Activated CD4-positive, alpha-beta T cell treated with anti-CD3 and anti-CD28 coated beads for 36 hours (primary cell): Measurements from ENCODE around the gene SIRT1. TPM values are rescaled to one million over a fixed set of nuclear protein-coding genes. Genes with fewer than 3 reads are reported as not detected.
"Not testable (repeated sequence)": the region's sequence is repeated elsewhere in the genome, so short reads cannot be mapped to it uniquely, and the experiment has no call there.

ENCODE experiments used
- ATAC-seq: fragments of 200-7000 bp; cut with Tn5 transposase; one replicate; pipeline ENCODE4 v1.10.0; 2021; ENCODE audit warnings: mild to moderate bottlenecking, moderate library complexity
- CTCF ChIA-PET: fragments of 350-600 bp; sonication (Branson Sonifier 250); formaldehyde crosslinking; loops from one replicate; lab custom pipeline; 2021; ENCODE audit warnings: antibody characterized with exemption; lab: Charles Lee
- POLR2A ChIA-PET: fragments of 350-600 bp; sonication (Branson Sonifier 250); formaldehyde crosslinking; loops from one replicate; lab custom pipeline; 2021; ENCODE audit warnings: antibody characterized with exemption, inconsistent platforms; lab: Charles Lee
- DNase-seq: peaks from one replicate; pipeline ENCODE4 v3.0.0-alpha.2; 2020
- H3K27ac Mint-ChIP-seq: one replicate; pipeline ENCODE4 v1.8.0; 2021; ENCODE audit warnings: mixed read lengths
- H3K27me3 Mint-ChIP-seq: one replicate; pipeline ENCODE4 v1.8.0; 2021; ENCODE audit warnings: mixed read lengths
- H3K36me3 Mint-ChIP-seq: one replicate; pipeline ENCODE4 v1.8.0; 2021; ENCODE audit warnings: low read depth, mixed read lengths
- H3K4me1 Mint-ChIP-seq: one replicate; pipeline ENCODE4 v1.8.0; 2021; ENCODE audit warnings: mixed read lengths
- H3K4me3 Mint-ChIP-seq: one replicate; pipeline ENCODE4 v1.8.0; 2021; ENCODE audit warnings: mild to moderate bottlenecking, moderate library complexity, mixed read lengths
- H3K9me3 Mint-ChIP-seq: one replicate; pipeline ENCODE4 v1.8.0; 2021; ENCODE audit warnings: low read depth, mixed read lengths
- intact Hi-C, 2 experiments: fragments of 100-400 bp; cut with DNase I in 1 of 2; cut with micrococcal nuclease in 1 of 2; formaldehyde crosslinking; loops; one replicate each; pipeline versions ENCODE4 v1.14.2 to v1.15.1; 2022 to 2024; cut with DNase I, micrococcal nuclease
- total RNA-seq, 2 experiments: library from RNA; stranded (reverse); gene quantifications; one replicate each; pipeline ENCODE4 v1.2.3, GENCODE V29; 2021

SIRT1 gene
- total RNA-seq, 2 experiments from 2014 or later: 19.6 to 23.5 TPM

- peaks cover 2% of the 10 kb centered on the region for H3K4me1 Mint-ChIP-seq
- ATAC-seq (no peak), DNase-seq (no peak)
- H3K36me3 Mint-ChIP-seq: peaks cover 40% of the 10 kb centered on the region
- H3K4me3 Mint-ChIP-seq: no peak overlapping the region
- H3K27me3 Mint-ChIP-seq: no peaks in the 10 kb centered on the region
- ChIA-PET POLR2A (no interaction called here), CTCF (interaction anchor here (0.7 to 1.7 kb wide), 2 partner anchors 177 to 191 kb away, joined by 3 read pairs; no protein-coding TSS in a partner anchor)
- intact Hi-C loops: no loop called here
- no peak overlapping the region for H3K27ac Mint-ChIP-seq
- no peaks in the 10 kb centered on the region for H3K9me3 Mint-ChIP-seq
Measured at GRCh38 chr10:67965456-67965855, 81.0 kb downstream of the SIRT1 start.

- peaks cover 39% of the 10 kb centered on the region for H3K36me3 Mint-ChIP-seq
- not testable (repeated sequence) for H3K27ac Mint-ChIP-seq
Measured at GRCh38 chr10:67966035-67966434, 81.6 kb downstream of the SIRT1 start.

More at GRCh38 chr10:67966035-67966434, 81.6 kb downstream of the SIRT1 start:
- POLR2A ChIA-PET, H3K4me1 Mint-ChIP-seq, H3K9me3 Mint-ChIP-seq, H3K4me3 Mint-ChIP-seq, intact Hi-C loops, H3K27me3 Mint-ChIP-seq, ATAC-seq, DNase-seq: not testable (repeated sequence)
- CTCF ChIA-PET: interaction anchor here (0.7 to 1.7 kb wide), 2 partner anchors 177 to 190 kb away, joined by 3 read pairs; no protein-coding TSS in a partner anchor

Other genes starting within 250 kb of the SIRT1 start
- gene CTNNA3, start 188.5 kb upstream of the SIRT1 start, total RNA-seq: under 1 TPM in 1 of 2 experiments, not detected in 1; 0.30 TPM
- gene DNAJC12, start 46.5 kb upstream of the SIRT1 start, total RNA-seq: 1 to 10 TPM; 6.6 to 7.0 TPM
- 10 to 100 TPM; 39.5 to 50.8 TPM for gene HERC4, start 190.6 kb downstream of the SIRT1 start, total RNA-seq
- not detected for gene MYPN, start 224.8 kb downstream of the SIRT1 start, total RNA-seq